ENCODE data around the gene CATSPERB.

Gene CATSPERB

DNA sequence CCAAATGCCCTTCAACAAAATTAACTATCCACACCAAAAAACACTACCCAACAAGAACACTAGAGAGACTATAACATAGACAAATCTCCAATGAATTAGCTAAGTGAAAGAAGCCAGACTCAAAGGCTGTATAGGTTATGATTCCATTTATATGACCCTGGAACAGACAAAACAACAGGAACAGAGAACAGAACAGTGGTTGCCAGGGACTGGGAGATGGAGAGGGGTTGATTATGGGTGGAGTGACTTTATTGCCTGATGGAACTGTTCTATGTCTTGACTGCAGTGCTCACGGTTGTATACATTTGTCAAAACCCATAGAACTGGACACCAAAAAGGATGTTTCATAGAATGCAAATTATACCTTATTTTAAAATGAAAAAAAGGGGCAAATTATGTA is 14.9 kb downstream of the CATSPERB start:
- Histone ChIP-seq H3K4me3 (ENCODE audit: low read depth, low read length) (no peak overlapping the region), H3K9me3 (no peaks in the 10 kb centered on the region), H3K4me1 (no peaks in the 10 kb centered on the region), H3K36me3 (no peaks in the 10 kb centered on the region), H3K27me3 (peaks cover 11% of the 10 kb centered on the region)
- TF ChIP-seq, protein P1, sequence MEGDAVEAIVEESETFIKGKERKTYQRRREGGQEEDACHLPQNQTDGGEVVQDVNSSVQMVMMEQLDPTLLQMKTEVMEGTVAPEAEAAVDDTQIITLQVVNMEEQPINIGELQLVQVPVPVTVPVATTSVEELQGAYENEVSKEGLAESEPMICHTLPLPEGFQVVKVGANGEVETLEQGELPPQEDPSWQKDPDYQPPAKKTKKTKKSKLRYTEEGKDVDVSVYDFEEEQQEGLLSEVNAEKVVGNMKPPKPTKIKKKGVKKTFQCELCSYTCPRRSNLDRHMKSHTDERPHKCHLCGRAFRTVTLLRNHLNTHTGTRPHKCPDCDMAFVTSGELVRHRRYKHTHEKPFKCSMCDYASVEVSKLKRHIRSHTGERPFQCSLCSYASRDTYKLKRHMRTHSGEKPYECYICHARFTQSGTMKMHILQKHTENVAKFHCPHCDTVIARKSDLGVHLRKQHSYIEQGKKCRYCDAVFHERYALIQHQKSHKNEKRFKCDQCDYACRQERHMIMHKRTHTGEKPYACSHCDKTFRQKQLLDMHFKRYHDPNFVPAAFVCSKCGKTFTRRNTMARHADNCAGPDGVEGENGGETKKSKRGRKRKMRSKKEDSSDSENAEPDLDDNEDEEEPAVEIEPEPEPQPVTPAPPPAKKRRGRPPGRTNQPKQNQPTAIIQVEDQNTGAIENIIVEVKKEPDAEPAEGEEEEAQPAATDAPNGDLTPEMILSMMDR (IDR thresholded peaks at IDR 0.05; ENCODE audit: low read depth, low read length) = no peak
- no peak for DNase-seq

DNA sequence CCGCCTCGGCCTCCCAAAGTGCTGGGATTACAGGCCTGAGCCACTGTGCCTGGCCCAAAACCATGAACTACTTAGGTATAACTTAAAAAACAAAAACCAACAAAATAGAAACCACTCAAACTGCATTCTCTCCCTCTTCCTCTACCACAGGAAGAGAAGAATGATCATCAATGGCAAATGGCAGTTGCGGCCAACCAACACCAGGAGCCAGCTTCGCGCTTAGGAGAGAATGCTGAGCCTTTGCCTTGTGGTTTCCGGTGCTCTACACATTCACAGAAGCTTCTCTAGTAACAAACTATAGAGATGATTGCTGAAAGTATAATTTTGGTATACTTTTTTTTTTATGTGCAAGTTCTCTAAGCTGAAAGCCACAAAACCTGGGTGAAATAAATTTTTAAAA is 17.1 kb downstream of the CATSPERB start:
- Histone ChIP-seq H3K9me3 (no peaks in the 10 kb centered on the region), H3K27me3 (peaks cover 4% of the 10 kb centered on the region; the same call in 1 of the 2 replicates), H3K36me3 (no peaks in the 10 kb centered on the region), H3K4me1 (no peaks in the 10 kb centered on the region), H3K4me3 (ENCODE audit: low read depth, low read length) (no peak overlapping the region)
- TF ChIP-seq, protein P1 (IDR thresholded peaks at IDR 0.05; ENCODE audit: low read depth, low read length) = 0 out of 2 replicates have a peak, but pooled peaks have one; percentile 5
- no peak for DNase-seq

DNA sequence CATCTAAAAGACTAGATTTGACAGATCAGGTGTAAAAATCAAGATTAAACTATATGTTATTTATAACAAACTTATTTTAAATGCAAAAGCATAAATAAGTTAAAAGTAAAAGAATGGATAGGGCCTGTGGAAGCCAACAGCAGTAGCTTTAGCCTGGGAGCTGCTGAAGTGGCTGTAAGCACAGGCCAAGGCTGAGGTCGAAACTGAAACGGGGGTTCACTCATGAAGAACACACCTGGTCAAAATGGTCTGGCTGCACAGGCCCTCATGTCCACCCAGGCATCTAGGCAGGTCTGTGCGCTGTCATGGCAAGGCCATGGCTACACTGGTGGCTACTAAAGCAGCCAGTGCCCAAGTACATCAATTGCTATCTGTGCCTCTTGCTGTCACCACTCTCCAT is 23.1 kb downstream of the CATSPERB start:
- no peak for DNase-seq
- TF ChIP-seq, protein P1 (IDR thresholded peaks at IDR 0.05; ENCODE audit: low read depth, low read length) = no peak
- H3K36me3 ChIP-seq = no peaks in the 10 kb centered on the region
- H3K27me3 ChIP-seq = no peaks in the 10 kb centered on the region; the same call in none of the 2 replicates
- no peak overlapping the region for H3K4me3 ChIP-seq (ENCODE audit: low read depth, low read length)
- no peaks in the 10 kb centered on the region for H3K4me1 ChIP-seq
- H3K9me3 ChIP-seq = no peaks in the 10 kb centered on the region

DNA sequence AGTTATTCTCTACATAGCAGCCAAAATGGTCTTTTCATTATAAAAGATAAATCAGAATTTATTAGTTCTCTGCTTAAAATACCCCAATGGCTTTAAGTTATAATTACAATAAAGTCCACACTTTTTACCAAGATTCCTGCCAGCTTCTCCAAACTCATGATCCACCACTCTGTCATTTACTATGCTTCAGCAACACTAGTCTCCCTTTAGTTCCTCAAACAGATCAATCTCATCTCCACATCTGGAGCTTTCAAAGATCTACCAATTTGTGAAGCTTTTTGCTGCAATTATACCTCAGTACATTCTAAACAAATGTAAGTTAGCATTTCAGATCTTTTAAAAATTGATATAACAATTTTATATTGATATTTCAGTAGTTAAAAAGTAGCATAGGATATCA is 24.9 kb downstream of the CATSPERB start:
- DNase-seq = no peak
- Histone ChIP-seq H3K4me1 (no peaks in the 10 kb centered on the region), H3K9me3 (no peaks in the 10 kb centered on the region), H3K27me3 (no peaks in the 10 kb centered on the region; the same call in none of the 2 replicates), H3K36me3 (no peaks in the 10 kb centered on the region), H3K4me3 (ENCODE audit: low read depth, low read length) (no peak overlapping the region)
- TF ChIP-seq, protein P1 (IDR thresholded peaks at IDR 0.05; ENCODE audit: low read depth, low read length) = no peak

DNA sequence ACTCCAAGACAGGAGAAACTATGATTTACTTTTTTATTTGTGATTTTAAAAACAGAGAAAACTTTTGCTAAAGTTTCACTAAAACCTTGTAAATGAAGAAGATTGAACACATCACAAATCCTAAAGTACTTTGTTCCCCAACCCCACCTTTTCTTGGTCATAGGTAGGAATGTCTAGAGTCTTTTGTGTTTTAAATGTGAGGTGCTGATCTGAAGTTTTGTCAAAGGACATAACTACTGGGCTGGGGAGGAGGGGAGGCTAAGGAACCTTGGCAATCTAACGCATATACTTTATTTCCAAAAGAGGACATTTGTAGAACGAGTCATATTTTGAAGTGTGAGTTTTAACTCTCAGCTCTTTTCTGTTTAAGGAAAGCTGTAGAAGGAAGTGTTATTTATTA is 37.2 kb downstream of the CATSPERB start:
- H3K36me3 ChIP-seq = no peaks in the 10 kb centered on the region
- TF ChIP-seq, protein P1 (IDR thresholded peaks at IDR 0.05; ENCODE audit: low read depth, low read length) = no peak
- H3K4me1 ChIP-seq = no peaks in the 10 kb centered on the region
- H3K4me3 ChIP-seq (ENCODE audit: low read depth, low read length) = no peak overlapping the region
- no peak for DNase-seq
- H3K9me3 ChIP-seq = no peaks in the 10 kb centered on the region
- no peaks in the 10 kb centered on the region for H3K27me3 ChIP-seq

DNA sequence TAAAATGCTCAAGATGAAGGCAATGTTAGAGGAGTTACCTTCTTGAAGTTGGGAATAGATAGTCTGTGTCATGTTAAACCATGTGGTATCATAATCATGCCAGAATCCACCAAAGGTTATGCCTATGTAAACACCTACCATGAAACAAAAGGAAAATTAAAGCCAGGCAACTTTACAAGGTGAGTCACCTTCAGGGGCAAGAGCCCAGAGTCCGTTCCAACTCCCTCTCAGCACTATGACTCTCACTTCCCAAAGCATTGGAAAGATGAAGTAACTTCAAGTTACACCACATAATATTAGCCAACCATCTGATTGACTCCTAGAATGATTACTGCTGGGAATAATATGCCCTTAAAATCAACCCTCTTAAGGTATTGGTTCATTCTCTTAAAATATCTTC is 38.5 kb downstream of the CATSPERB start:
- Histone ChIP-seq H3K27me3 (no peaks in the 10 kb centered on the region), H3K9me3 (no peaks in the 10 kb centered on the region), H3K36me3 (no peaks in the 10 kb centered on the region), H3K4me1 (no peaks in the 10 kb centered on the region), H3K4me3 (ENCODE audit: low read depth, low read length) (no peak overlapping the region)
- TF ChIP-seq, protein P1 (IDR thresholded peaks at IDR 0.05; ENCODE audit: low read depth, low read length) = no peak
- DNase-seq = no peak
